K562 (cell line): ENCODE measurements around the gene F2.

Experiments used
- CEBPB ChIP-seq: fragments of 450-650 bp; IDR thresholded peaks from 2 replicates; pipeline ENCODE4 v1.6.1; 2016; ENCODE audit warnings: missing genetic modification characterization, missing compliant biosample characterization
- KLF1 ChIP-seq: fragments of 450-650 bp; IDR thresholded peaks from 2 replicates; pipeline ENCODE4 v1.6.1; 2016; ENCODE audit warnings: missing genetic modification characterization, missing compliant biosample characterization
- LCOR ChIP-seq: sonication (generic); formaldehyde crosslinking; IDR thresholded peaks from 2 replicates; pipeline ENCODE4 v1.8.0; 2022; ENCODE audit warnings: mild to moderate bottlenecking, missing genetic modification reagents
- LEF1 ChIP-seq: fragments of 450-650 bp; IDR thresholded peaks from 2 replicates; pipeline ENCODE4 v1.6.1; 2016; ENCODE audit warnings: mild to moderate bottlenecking
- MYC ChIP-seq, 2 experiments: fragments of 250-450 bp in 1 of 2; sonication (Bioruptor Pico) in 1 of 2; IDR thresholded peaks; 2 replicates each; pipeline versions ENCODE4 v1.5.1 to v1.6.1; 2012 to 2021; ENCODE audit warnings: low read depth in 2 of 2, borderline replicate concordance in 1 of 2, improper control_type of control experiment in 1 of 2, low read length in 1 of 2, mild to moderate bottlenecking in 1 of 2, moderate library complexity in 1 of 2
- NRF1 ChIP-seq, 2 experiments: fragments of 450-650 bp; IDR thresholded peaks in 1 of 2; conservative IDR thresholded peaks in 1 of 2; 2 replicates each; pipeline ENCODE4 v1.6.1; 2014; ENCODE audit warnings: mild to moderate bottlenecking in 2 of 2
- POLR2A ChIP-seq: fragments of 450-650 bp; conservative IDR thresholded peaks from 2 replicates; pipeline ENCODE4 v1.6.1; 2016
- TEAD4 ChIP-seq, 2 experiments: sonication (generic) in 1 of 2; formaldehyde crosslinking in 1 of 2; IDR thresholded peaks; 2 replicates each; pipeline versions ENCODE4 v1.6.1 to v1.8.0; 2012 to 2022; ENCODE audit warnings: borderline replicate concordance in 1 of 2, inconsistent platforms in 1 of 2, low read length in 1 of 2, mild to moderate bottlenecking in 1 of 2, missing genetic modification reagents in 1 of 2
- ZNF274 ChIP-seq: IDR thresholded peaks from 2 replicates; pipeline ENCODE4 v1.6.1; 2011; ENCODE audit warnings: low read depth, mild to moderate bottlenecking, low read length, moderate library complexity, borderline replicate concordance
- ZNF561 ChIP-seq: fragments of 450-650 bp; formaldehyde crosslinking; conservative IDR thresholded peaks from 2 replicates; pipeline ENCODE4 v1.4.0; 2020; ENCODE audit warnings: mild to moderate bottlenecking, moderate library complexity

- TF ChIP-seq ZNF561 (CRISPR knock-in tag) (no peak), MYC (IDR thresholded peaks at IDR 0.05; ENCODE audit: low read depth, low read length) (no peak), MYC (CRISPR knock-in tag; IDR thresholded peaks at IDR 0.05; ENCODE audit: borderline replicate concordance, low read depth) (no peak), POLR2A (no peak), LCOR (no peak), KLF1 (tag) (no peak), CEBPB (tag) (no peak), TEAD4 (IDR thresholded peaks at IDR 0.05; ENCODE audit: low read length) (no peak), TEAD4 (CRISPR knock-in tag; IDR thresholded peaks at IDR 0.05; ENCODE audit: borderline replicate concordance) (no peak), NRF1 (conservative IDR thresholded peaks at IDR 0.05 in 1 of 2, IDR thresholded peaks at IDR 0.05 in 1 of 2) (no peak), LEF1 (no peak), ZNF274 (no peak)
Measured at GRCh38 chr11:46760429-46761128, 41.6 kb downstream of the F2 start.
